ENCODE results near the gene CRYBA2. TPM values are rescaled to one million over a fixed set of nuclear protein-coding genes. Genes with fewer than 3 reads are reported as not detected.

CRYBA2 gene
- total and polyA plus RNA-seq, 9 of the 15 experiments (the other 6 are each of a cell fraction or from before 2014, with no cell fraction given): 0.11 to 1.8 (median 0.62) TPM; not detected in 5

GRCh38 chr2:218982586-218983262, 10.5 kb downstream of the CRYBA2 start (continued):
- no peak for TF ChIP-seq HNRNPL (IDR thresholded peaks at IDR 0.05; ENCODE audit: low read depth, low read length)

GRCh38 chr2:218981881-218982585, 11.2 kb downstream of the CRYBA2 start:
- H3K4me2 ChIP-seq (ENCODE audit: insufficient read depth, low read length): no peak overlapping the region
- FAIRE-seq: no peak
- DNase-seq (ENCODE audit: extremely low read depth in 1 of 4, low spot score in 3 of 4): no peak

More at GRCh38 chr2:218981881-218982585, 11.2 kb downstream of the CRYBA2 start:
- no peaks in the 10 kb centered on the region for H3K36me3 ChIP-seq (ENCODE audit: control insufficient read depth, insufficient read depth, low read length)
- no peak overlapping the region for H3K27ac ChIP-seq (ENCODE audit: extremely low read depth, low read depth, low read length)
- H3K4me1 ChIP-seq (replicated peaks in 1 of 2; ENCODE audit: control insufficient read depth in 2 of 2, insufficient read depth in 2 of 2, low read length in 2 of 2): peaks cover 3 to 23% of the 10 kb centered on the region in 2 experiments; a peak in 3 of 5 replicates
- TF ChIP-seq ZBTB33 (CRISPR knock-in tag; IDR thresholded peaks at IDR 0.05) (peak; percentile 88), RB1 (IDR thresholded peaks at IDR 0.05; ENCODE audit: low read depth) (no peak), ZKSCAN8 (CRISPR knock-in tag; IDR thresholded peaks at IDR 0.05) (no peak)
- peaks cover 0 to 26% of the 10 kb centered on the region in 2 experiments; a peak in 2 of 5 replicates for H3K27me3 ChIP-seq (ENCODE audit: control insufficient read depth in 2 of 2, insufficient read depth in 2 of 2, low read length in 2 of 2)
- no peaks in the 10 kb centered on the region for H3K79me2 ChIP-seq (ENCODE audit: control insufficient read depth, insufficient read depth, low read length)
- in situ Hi-C loops (cut with MboI) (no loop called here), intact Hi-C loops (cut with micrococcal nuclease) (no loop called here)
- no peak overlapping the region for H2AFZ ChIP-seq (ENCODE audit: low read depth, low read length)
- no peaks in the 10 kb centered on the region for H4K20me1 ChIP-seq (replicated peaks; ENCODE audit: control insufficient read depth, insufficient read depth, low read length)
- ChIA-PET POLR2A (no interaction called here), CTCF (ENCODE audit: low intra/inter-chr PET ratio) (interaction anchor here (0.6 kb wide), 1 partner anchor 793 kb away, joined by 4 read pairs; no protein-coding TSS in a partner anchor)
- no peak overlapping the region for H3K4me3 ChIP-seq
- no peaks in the 10 kb centered on the region for H3K9me3 ChIP-seq (replicated peaks; ENCODE audit: control insufficient read depth, insufficient read depth, low read depth, low read length)
- no peak for ATAC-seq
- WGBS (ENCODE audit: insufficient coverage, low coverage, missing lambda C conversion rate): 47% methylated on average over 7 of the region's 69 CpGs
- no peak overlapping the region for H3K9ac ChIP-seq (ENCODE audit: insufficient read depth in 1 of 2, low read depth in 2 of 2, low read length in 2 of 2)
- no peaks in the 10 kb centered on the region for H3K9me1 ChIP-seq (ENCODE audit: control insufficient read depth, insufficient read depth, low read length)
- no TSS peak for BruUV-seq (replicated peaks)

Data from K562 (cell line).